Natural killer cell (primary cell): ENCODE results near the gene MED23. TPM values are rescaled to one million over a fixed set of nuclear protein-coding genes. Genes with fewer than 3 reads are reported as not detected.

Experiments
- ATAC-seq, 3 donors: fragments of 150-1000 bp in 2 of 3; fragments of 200-7000 bp in 1 of 3; cut with Tn5 transposase; 1 replicate in 1 of 3; 2 replicates in 2 of 3; pipeline ENCODE4 v1.10.0; 2021; ENCODE audit warnings: mild to moderate bottlenecking in 2 of 3, moderate library complexity in 2 of 3
- DNase-seq, 2 donors: peaks; one replicate each; pipeline versions ENCODE4 v3.0.0 to v3.0.0-alpha.2; 2013 to 2021; ENCODE audit warnings: mixed read lengths in 1 of 2
- H3K27ac ChIP-seq: one replicate; pipeline ENCODE4 v1.5.1; 2013; ENCODE audit warnings: mild to moderate bottlenecking, low read length
- H3K27me3 ChIP-seq: one replicate; pipeline ENCODE4 v1.6.1; 2013; ENCODE audit warnings: low read length; ENCODE audit not compliant: control insufficient read depth, insufficient read depth
- H3K36me3 ChIP-seq: one replicate; pipeline ENCODE4 v1.6.1; 2013; ENCODE audit warnings: low read length; ENCODE audit not compliant: control insufficient read depth, insufficient read depth
- H3K4me1 ChIP-seq: one replicate; pipeline ENCODE4 v1.6.1; 2013; ENCODE audit warnings: low read length; ENCODE audit not compliant: control insufficient read depth, insufficient read depth
- H3K4me3 ChIP-seq: one replicate; pipeline ENCODE4 v1.5.1; 2013; ENCODE audit warnings: low read length
- H3K9me3 ChIP-seq: one replicate; pipeline ENCODE4 v1.6.1; 2013; ENCODE audit warnings: low read length; ENCODE audit not compliant: control insufficient read depth, insufficient read depth
- H3K27ac Mint-ChIP-seq, 2 donors: one replicate each; pipeline ENCODE4 v1.8.0; 2022; ENCODE audit warnings: mild to moderate bottlenecking in 2 of 2, mixed read lengths in 2 of 2, moderate library complexity in 1 of 2
- H3K27me3 Mint-ChIP-seq, 2 donors: one replicate each; pipeline ENCODE4 v1.8.0; 2022; ENCODE audit warnings: low read depth in 2 of 2, mixed read lengths in 2 of 2
- H3K36me3 Mint-ChIP-seq: one replicate; pipeline ENCODE4 v1.8.0; 2022; ENCODE audit warnings: mixed read lengths
- H3K4me1 Mint-ChIP-seq, 2 donors: one replicate each; pipeline ENCODE4 v1.8.0; 2022; ENCODE audit warnings: mixed read lengths in 2 of 2
- H3K4me3 Mint-ChIP-seq: one replicate; pipeline ENCODE4 v1.8.0; 2022; ENCODE audit warnings: mild to moderate bottlenecking, moderate library complexity, mixed read lengths
- H3K9me3 Mint-ChIP-seq, 2 donors: one replicate each; pipeline ENCODE4 v1.8.0; 2022; ENCODE audit warnings: mixed read lengths in 2 of 2
- WGBS: methylation state at CpG from one replicate; pipeline ENCODE4 v1.1.7; 2013; ENCODE audit warnings: missing lambda C conversion rate; ENCODE audit not compliant: insufficient coverage; 5-methylcytosine and 5-hydroxymethylcytosine counted together
- intact Hi-C: fragments of 100-400 bp; cut with micrococcal nuclease; formaldehyde crosslinking; loops from one replicate; pipeline ENCODE4 v1.14.2; 2022
- total RNA-seq, 4 donors: library from RNA; stranded (reverse); fragments of 120-200 nt in 1 of 4; gene quantifications; one replicate each; pipeline versions ENCODE4 v1.2.3 to v1.2.4, GENCODE V29; 2013 to 2022
- TF ChIP-seq, protein P1 (sequence below): fragments of 200-600 bp; IDR thresholded peaks from one replicate; pipeline ENCODE4 v1.8.0; 2022; ENCODE audit warnings: antibody characterized with exemption

The MED23 gene
- total RNA-seq, 3 donors from 2014 or later (not counting 1 experiment from before 2014, with no cell fraction given) = 63.8 to 71.2 (median 67.4) TPM

DNA sequence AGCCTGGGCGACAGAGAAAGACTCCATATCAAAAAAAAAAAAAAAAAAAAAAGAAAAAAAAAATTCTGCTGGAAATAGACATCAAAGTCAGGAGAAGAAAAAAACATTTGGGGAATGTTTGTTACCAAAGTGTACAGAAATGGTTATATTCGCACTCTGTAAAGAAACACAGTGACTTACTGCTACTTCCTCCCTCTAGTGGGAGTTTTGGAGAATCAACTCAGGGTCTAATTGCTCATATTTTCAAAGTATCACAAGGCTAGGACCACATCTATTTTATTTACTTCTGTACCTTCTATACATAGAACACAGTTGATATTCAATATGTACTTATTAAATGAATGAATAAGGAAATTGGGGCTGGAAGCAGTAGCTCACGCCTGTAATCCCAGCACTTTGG lies 30.6 kb downstream of the MED23 start:
- H3K27ac Mint-ChIP-seq = no peak overlapping the region
- H3K4me1 Mint-ChIP-seq = no peaks in the 10 kb centered on the region
- no peak overlapping the region for H3K4me3 ChIP-seq
- no peaks in the 10 kb centered on the region for H3K27me3 ChIP-seq
- H3K36me3 ChIP-seq = peaks cover 94% of the 10 kb centered on the region
- WGBS = no CpG with 5 or more reads among the region's 3 CpGs
- TF ChIP-seq, protein P1, sequence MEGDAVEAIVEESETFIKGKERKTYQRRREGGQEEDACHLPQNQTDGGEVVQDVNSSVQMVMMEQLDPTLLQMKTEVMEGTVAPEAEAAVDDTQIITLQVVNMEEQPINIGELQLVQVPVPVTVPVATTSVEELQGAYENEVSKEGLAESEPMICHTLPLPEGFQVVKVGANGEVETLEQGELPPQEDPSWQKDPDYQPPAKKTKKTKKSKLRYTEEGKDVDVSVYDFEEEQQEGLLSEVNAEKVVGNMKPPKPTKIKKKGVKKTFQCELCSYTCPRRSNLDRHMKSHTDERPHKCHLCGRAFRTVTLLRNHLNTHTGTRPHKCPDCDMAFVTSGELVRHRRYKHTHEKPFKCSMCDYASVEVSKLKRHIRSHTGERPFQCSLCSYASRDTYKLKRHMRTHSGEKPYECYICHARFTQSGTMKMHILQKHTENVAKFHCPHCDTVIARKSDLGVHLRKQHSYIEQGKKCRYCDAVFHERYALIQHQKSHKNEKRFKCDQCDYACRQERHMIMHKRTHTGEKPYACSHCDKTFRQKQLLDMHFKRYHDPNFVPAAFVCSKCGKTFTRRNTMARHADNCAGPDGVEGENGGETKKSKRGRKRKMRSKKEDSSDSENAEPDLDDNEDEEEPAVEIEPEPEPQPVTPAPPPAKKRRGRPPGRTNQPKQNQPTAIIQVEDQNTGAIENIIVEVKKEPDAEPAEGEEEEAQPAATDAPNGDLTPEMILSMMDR = peak; percentile 33
- no peaks in the 10 kb centered on the region for H3K27me3 Mint-ChIP-seq
- no peak overlapping the region for H3K4me3 Mint-ChIP-seq
- H3K9me3 Mint-ChIP-seq = no peaks in the 10 kb centered on the region
- H3K4me1 ChIP-seq = no peaks in the 10 kb centered on the region
- no peaks in the 10 kb centered on the region for H3K9me3 ChIP-seq
- ATAC-seq (peak in 2 of 3 donors; percentile 58 to 61), DNase-seq (peak in 1 of 2 donors; percentile 43)
- intact Hi-C loops = loop anchor here (1.0 kb wide), 2 partner anchors 398 to 712 kb away; no protein-coding TSS in a partner anchor
- H3K36me3 Mint-ChIP-seq = peaks cover 19% of the 10 kb centered on the region
- H3K27ac ChIP-seq = no peak overlapping the region

DNA sequence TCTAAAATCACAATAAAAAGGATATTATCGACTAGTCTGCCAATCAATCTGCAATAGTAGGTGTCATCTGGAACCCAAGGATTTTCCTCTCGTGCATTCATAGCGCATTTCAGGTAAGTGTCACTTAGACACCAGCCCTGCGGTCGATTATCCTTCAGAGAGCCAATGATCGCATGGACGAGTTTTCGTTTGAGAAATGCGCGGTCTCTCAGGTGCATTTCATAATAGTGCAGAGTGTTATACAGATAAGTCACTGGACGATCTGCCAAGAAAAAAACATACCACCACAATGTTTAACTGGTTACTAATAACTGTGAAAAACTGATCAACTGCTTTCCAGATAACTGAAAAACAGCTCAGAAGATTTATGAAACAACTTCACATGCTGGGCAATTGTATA lies 34.0 kb downstream of the MED23 start:
- H3K27me3 Mint-ChIP-seq = no peaks in the 10 kb centered on the region
- no peak overlapping the region for H3K4me3 ChIP-seq
- H3K9me3 ChIP-seq = no peaks in the 10 kb centered on the region
- TF ChIP-seq, protein P1 = no peak
- no peaks in the 10 kb centered on the region for H3K9me3 Mint-ChIP-seq
- H3K27ac ChIP-seq = no peak overlapping the region
- DNase-seq = no peak
- H3K36me3 ChIP-seq = peaks cover 91% of the 10 kb centered on the region
- no peak for ATAC-seq
- no peaks in the 10 kb centered on the region for H3K4me1 ChIP-seq
- WGBS = 97% methylated on average over 9 of the region's 11 CpGs
- no peaks in the 10 kb centered on the region for H3K27me3 ChIP-seq
- intact Hi-C loops = no loop called here
- peaks cover 28% of the 10 kb centered on the region for H3K36me3 Mint-ChIP-seq
- H3K4me1 Mint-ChIP-seq = no peaks in the 10 kb centered on the region
- H3K4me3 Mint-ChIP-seq = no peak overlapping the region
- H3K27ac Mint-ChIP-seq = no peak overlapping the region

DNA sequence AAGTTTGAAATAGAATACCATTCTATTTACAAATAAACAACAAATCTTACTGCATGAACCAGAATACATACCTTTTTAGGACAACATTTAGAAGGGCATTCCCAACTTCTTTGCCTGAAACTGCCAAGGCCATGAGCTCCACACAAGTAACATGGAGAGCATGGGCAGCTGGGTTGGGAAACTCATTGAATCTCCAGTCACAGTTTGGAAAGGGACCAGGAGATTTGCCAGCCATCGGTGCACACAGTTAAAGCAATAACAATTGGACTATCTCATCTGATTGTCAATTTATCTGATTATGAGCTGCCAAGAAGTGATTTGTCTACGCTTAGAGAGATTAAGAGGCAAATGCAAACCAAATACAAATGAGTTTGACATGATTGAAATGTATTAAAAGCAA lies 35.1 kb downstream of the MED23 start:
- Histone ChIP-seq H3K36me3 (peaks cover 91% of the 10 kb centered on the region), H3K4me1 (no peaks in the 10 kb centered on the region), H3K27me3 (no peaks in the 10 kb centered on the region), H3K9me3 (no peaks in the 10 kb centered on the region), H3K4me3 (no peak overlapping the region), H3K27ac (no peak overlapping the region)
- 93% methylated on average over 2 of the region's 2 CpGs for WGBS
- TF ChIP-seq, protein P1 = no peak
- H3K4me1 Mint-ChIP-seq = no peaks in the 10 kb centered on the region
- no peak overlapping the region for H3K27ac Mint-ChIP-seq
- H3K27me3 Mint-ChIP-seq = no peaks in the 10 kb centered on the region
- H3K36me3 Mint-ChIP-seq = peaks cover 38% of the 10 kb centered on the region
- no peak overlapping the region for H3K4me3 Mint-ChIP-seq
- DNase-seq (no peak), ATAC-seq (no peak)
- intact Hi-C loops = no loop called here
- H3K9me3 Mint-ChIP-seq = no peaks in the 10 kb centered on the region

DNA sequence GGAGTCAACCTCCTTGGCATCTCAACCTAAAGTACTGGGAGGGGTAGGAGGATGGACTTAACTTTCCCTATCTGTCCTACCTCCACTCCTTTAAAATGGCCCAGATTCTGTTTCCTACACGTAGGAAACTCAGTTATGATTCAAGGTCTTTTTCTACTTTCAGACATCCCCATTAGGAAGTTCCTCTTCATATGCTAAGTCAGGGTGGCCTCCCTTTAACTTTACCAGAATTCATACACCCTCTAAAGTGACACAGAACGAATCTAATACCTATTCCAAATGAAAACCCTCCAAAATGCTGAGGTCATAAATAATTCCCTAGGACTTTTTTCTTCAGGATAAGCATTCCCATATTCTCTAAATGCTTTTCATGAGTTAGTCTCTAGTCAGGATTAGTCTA lies 39.4 kb downstream of the MED23 start:
- no peaks in the 10 kb centered on the region for H3K9me3 Mint-ChIP-seq
- H3K27ac Mint-ChIP-seq = peak overlapping the region; percentile 30 to 51
- Histone ChIP-seq H3K4me1 (no peaks in the 10 kb centered on the region), H3K9me3 (no peaks in the 10 kb centered on the region), H3K27me3 (no peaks in the 10 kb centered on the region), H3K36me3 (peaks cover 92% of the 10 kb centered on the region), H3K27ac (no peak overlapping the region), H3K4me3 (no peak overlapping the region)
- 93% methylated on average over 2 of the region's 2 CpGs for WGBS
- H3K27me3 Mint-ChIP-seq = no peaks in the 10 kb centered on the region
- TF ChIP-seq, protein P1 = no peak
- ATAC-seq = no peak
- intact Hi-C loops = no loop called here
- H3K36me3 Mint-ChIP-seq = peaks cover 33% of the 10 kb centered on the region
- H3K4me1 Mint-ChIP-seq = no peaks in the 10 kb centered on the region
- H3K4me3 Mint-ChIP-seq = no peak overlapping the region
- DNase-seq = no peak
